Natural killer cell treated with Interleukin-12 subunit alpha and Interleukin-12 subunit beta and Interleukin-15 and Interleukin-18, amount 100 ng/mL, for 72 hours (primary cell): ENCODE data around the gene AGAP6. TPM values are rescaled to one million over a fixed set of nuclear protein-coding genes. Genes with fewer than 3 reads are reported as not detected.
A peak's percentile ranks its signal among the peaks of the same experiment; 100 is the strongest.
"Not testable (repeated sequence)": the region's sequence is repeated elsewhere in the genome, so short reads cannot be mapped to it uniquely, and the experiment has no call there.

Experiments
- ATAC-seq, 2 donors: fragments of 150-1000 bp; cut with Tn5 transposase in 1 of 2; sonication (Bioruptor Pico), chemical (Tn5 transposase) in 1 of 2; 2 replicates each; pipeline ENCODE4 v1.10.0; 2021
- DNase-seq: peaks from one replicate; pipeline ENCODE4 v3.0.0; 2022; ENCODE audit warnings: low spot score
- H3K27ac Mint-ChIP-seq, 2 donors: 1 replicate in 1 of 2; 2 replicates in 1 of 2; pipeline ENCODE4 v1.8.0; 2022; ENCODE audit warnings: mixed read lengths in 2 of 2, mild to moderate bottlenecking in 1 of 2, moderate library complexity in 1 of 2
- H3K27me3 Mint-ChIP-seq, 2 donors: 1 replicate in 1 of 2; 2 replicates in 1 of 2; pipeline ENCODE4 v1.8.0; 2022; ENCODE audit warnings: mixed read lengths in 2 of 2
- H3K36me3 Mint-ChIP-seq: one replicate; pipeline ENCODE4 v1.8.0; 2022; ENCODE audit warnings: mixed read lengths
- H3K4me1 Mint-ChIP-seq, 2 donors: 1 replicate in 1 of 2; 2 replicates in 1 of 2; pipeline ENCODE4 v1.8.0; 2022; ENCODE audit warnings: low read depth in 2 of 2, mixed read lengths in 2 of 2, mild to moderate bottlenecking in 1 of 2
- H3K4me3 Mint-ChIP-seq: one replicate; pipeline ENCODE4 v1.8.0; 2022; ENCODE audit warnings: mixed read lengths
- H3K9me3 Mint-ChIP-seq: 2 replicates; pipeline ENCODE4 v1.8.0; 2022; ENCODE audit warnings: mixed read lengths
- total RNA-seq, 2 donors: library from RNA; stranded (reverse); gene quantifications; one replicate each; pipeline ENCODE4 v1.2.3, GENCODE V29; 2022

The AGAP6 gene
- total RNA-seq: 10 to 100 TPM; 17.9 to 46.1 TPM

DNA sequence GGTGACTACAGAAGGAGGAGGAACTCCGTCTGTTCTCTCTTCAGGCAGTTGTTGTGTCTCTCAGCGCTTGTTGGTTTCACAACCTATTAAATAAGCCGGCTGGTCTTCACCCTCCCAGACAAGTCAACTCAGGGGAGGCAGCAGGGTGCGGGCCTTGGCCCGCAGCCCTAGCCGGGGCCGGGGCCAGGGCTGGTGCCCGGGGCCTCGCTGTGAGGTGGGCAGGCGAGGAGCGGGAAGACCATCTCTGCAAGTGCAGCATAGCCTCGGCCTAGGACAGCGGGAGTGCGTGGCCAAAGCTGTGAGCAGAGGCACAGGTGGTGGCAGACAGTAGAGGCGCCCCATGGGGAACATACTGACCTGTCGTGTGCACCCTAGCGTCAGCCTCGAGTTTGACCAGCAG, at the start of gene AGAP6:
AGAP6 (plus strand) TSS at position 31 of the 400 bp plus-strand sequence; CDS start at position 341, 310 bp downstream.
- H3K36me3 Mint-ChIP-seq, ATAC-seq, H3K27me3 Mint-ChIP-seq, H3K27ac Mint-ChIP-seq, H3K4me3 Mint-ChIP-seq, H3K4me1 Mint-ChIP-seq, H3K9me3 Mint-ChIP-seq, DNase-seq: not testable (repeated sequence)

DNA sequence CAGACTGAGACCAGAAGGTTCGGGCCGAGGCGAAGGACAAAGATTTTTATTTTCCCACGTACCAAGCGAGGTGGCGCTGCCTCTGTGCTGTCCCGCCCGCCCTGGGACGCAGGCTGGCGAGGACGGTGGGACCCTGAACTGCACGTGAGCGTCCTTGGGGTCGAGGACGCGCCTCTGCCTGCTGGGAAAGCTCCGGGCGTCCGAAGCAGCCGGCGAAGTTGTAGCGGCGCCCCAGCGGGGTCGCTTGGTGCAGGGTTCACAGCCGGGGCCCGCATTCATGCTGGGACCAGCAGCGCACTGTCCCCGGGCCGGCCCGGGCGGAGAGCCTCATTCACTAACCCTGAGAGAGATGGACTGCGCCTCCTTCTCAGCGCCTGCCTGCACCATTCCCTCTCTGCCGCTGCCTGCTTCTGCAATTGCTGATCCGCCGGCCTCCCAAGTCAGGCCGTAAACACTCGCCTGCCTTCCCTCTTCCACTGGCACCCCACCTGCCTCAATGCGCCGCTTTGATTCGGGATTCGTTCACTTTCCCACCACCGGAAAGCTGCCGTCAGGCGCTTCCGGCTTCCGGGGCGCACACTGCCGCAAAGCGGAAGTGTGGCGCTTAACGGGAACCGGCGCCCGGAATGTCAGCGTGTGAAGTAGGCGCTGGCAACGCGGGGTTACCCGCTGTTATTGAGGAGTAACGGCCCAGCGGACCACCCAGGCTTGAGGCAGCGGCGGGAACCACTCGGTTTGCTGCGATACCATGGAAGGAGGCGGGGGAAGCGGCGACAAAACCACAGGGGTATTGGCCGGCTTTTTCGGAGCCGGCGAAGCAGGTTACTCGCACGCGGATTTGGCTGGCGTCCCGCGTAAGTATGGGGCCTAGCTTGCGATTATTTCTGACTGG, 46.5 kb upstream of the AGAP6 start, which contains the start of the genes PARG and TIMM23B:
PARG (minus strand) TSS at position 581 of the 892 bp plus-strand sequence; CDS start at position 279, 302 bp downstream.
TIMM23B (plus strand) TSS at position 607 of the 892 bp plus-strand sequence; CDS start at position 749, 142 bp downstream.
- H3K27me3 Mint-ChIP-seq, H3K9me3 Mint-ChIP-seq: not testable (repeated sequence)
- Mint-ChIP-seq H3K36me3 (peaks cover 11% of the 10 kb centered on the region), H3K4me3 (peak within 1 kb of the TSS; percentile 98), H3K4me1 (peaks cover 20 to 26% of the 10 kb centered on the region in 2 donors), H3K27ac (peak within 1 kb of the TSS; percentile 82 to 93)
- ATAC-seq: peak; percentile 90 to 96
- peak; percentile 86 for DNase-seq

GRCh38 chr10:49942339-49942705, 45.9 kb upstream of the AGAP6 start:
- DNase-seq, H3K9me3 Mint-ChIP-seq, H3K27me3 Mint-ChIP-seq: not testable (repeated sequence)
- H3K36me3 Mint-ChIP-seq: peaks cover 11% of the 10 kb centered on the region
- H3K4me1 Mint-ChIP-seq: peaks cover 20 to 26% of the 10 kb centered on the region in 2 donors
- peak; percentile 12 to 39 for ATAC-seq
- peak overlapping the region; percentile 82 to 93 for H3K27ac Mint-ChIP-seq
- H3K4me3 Mint-ChIP-seq: peak overlapping the region; percentile 98

- H3K4me1 Mint-ChIP-seq: peaks cover 18 to 26% of the 10 kb centered on the region in 2 donors
- DNase-seq, ATAC-seq, H3K9me3 Mint-ChIP-seq, H3K27me3 Mint-ChIP-seq: not testable (repeated sequence)
- H3K27ac Mint-ChIP-seq: peak overlapping the region; percentile 0 to 10
- H3K4me3 Mint-ChIP-seq: peak overlapping the region; percentile 98
- peaks cover 11% of the 10 kb centered on the region for H3K36me3 Mint-ChIP-seq
Observed at GRCh38 chr10:49943607-49944006, 44.6 kb upstream of the AGAP6 start.

DNA sequence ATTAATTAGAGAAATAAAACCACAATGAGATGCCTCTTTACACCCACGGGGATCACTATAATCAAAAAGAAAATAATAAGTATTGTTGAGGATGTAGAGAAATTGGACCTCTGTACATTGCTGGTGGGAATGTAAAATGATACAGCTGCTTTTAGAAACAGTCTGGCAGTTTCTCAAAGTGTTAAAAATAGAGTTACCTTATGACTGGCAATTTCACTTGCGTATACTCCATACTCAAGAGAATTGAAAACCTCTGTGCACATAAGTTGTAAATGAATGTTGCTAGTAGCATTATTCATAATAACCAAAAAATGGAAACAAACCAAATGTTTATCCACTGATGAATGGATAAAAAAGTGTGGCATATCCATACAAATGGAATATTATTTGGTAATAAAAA, 40.1 kb upstream of the AGAP6 start:
- H3K4me3 Mint-ChIP-seq, H3K36me3 Mint-ChIP-seq, H3K27ac Mint-ChIP-seq, H3K27me3 Mint-ChIP-seq, H3K9me3 Mint-ChIP-seq, H3K4me1 Mint-ChIP-seq, DNase-seq: not testable (repeated sequence)
- ATAC-seq: peak in 1 of 2 donors; percentile 48

- H3K4me3 Mint-ChIP-seq, H3K36me3 Mint-ChIP-seq, H3K9me3 Mint-ChIP-seq: not testable (repeated sequence)
Observed at GRCh38 chr10:49948737-49949136, 39.5 kb upstream of the AGAP6 start.

GRCh38 chr10:49952006-49952405, 36.2 kb upstream of the AGAP6 start:
- H3K27me3 Mint-ChIP-seq, H3K9me3 Mint-ChIP-seq, H3K4me3 Mint-ChIP-seq, DNase-seq, ATAC-seq, H3K27ac Mint-ChIP-seq, H3K4me1 Mint-ChIP-seq, H3K36me3 Mint-ChIP-seq: not testable (repeated sequence)

More at GRCh38 chr10:49948737-49949136, 39.5 kb upstream of the AGAP6 start:
- H3K27me3 Mint-ChIP-seq, H3K27ac Mint-ChIP-seq, H3K4me1 Mint-ChIP-seq, DNase-seq, ATAC-seq: not testable (repeated sequence)

GRCh38 chr10:49953122-49953521, 35.1 kb upstream of the AGAP6 start:
- H3K9me3 Mint-ChIP-seq, DNase-seq, H3K27me3 Mint-ChIP-seq, H3K36me3 Mint-ChIP-seq, H3K4me1 Mint-ChIP-seq, H3K4me3 Mint-ChIP-seq, H3K27ac Mint-ChIP-seq, ATAC-seq: not testable (repeated sequence)

- not testable (repeated sequence) for H3K4me3 Mint-ChIP-seq, H3K9me3 Mint-ChIP-seq, H3K27ac Mint-ChIP-seq, ATAC-seq, H3K4me1 Mint-ChIP-seq, DNase-seq, H3K36me3 Mint-ChIP-seq, H3K27me3 Mint-ChIP-seq
Observed at GRCh38 chr10:49970331-49970857, 17.8 kb upstream of the AGAP6 start.

DNA sequence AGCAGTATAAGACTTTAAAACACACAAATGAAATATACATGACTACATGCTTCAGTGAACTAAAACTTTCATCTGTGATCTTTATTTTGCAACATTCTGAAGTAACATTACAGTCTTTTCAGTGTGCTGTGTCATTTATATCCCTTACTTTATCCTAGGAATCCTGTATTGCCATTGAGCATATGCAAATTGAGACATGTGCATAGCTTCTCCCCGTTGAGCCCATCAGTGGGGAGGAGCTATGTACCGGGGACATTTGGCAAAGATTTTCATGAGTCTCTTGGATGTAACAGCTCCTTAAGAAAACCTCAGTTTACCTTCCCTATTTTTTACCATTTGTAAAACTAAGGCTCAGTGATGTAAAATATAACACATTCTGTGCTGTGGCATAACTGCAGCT, 16.7 kb upstream of the AGAP6 start:
- not testable (repeated sequence) for ATAC-seq, H3K27me3 Mint-ChIP-seq, H3K27ac Mint-ChIP-seq, H3K4me3 Mint-ChIP-seq, H3K4me1 Mint-ChIP-seq, H3K36me3 Mint-ChIP-seq, H3K9me3 Mint-ChIP-seq, DNase-seq

- DNase-seq, H3K27ac Mint-ChIP-seq, H3K4me1 Mint-ChIP-seq, H3K4me3 Mint-ChIP-seq, ATAC-seq, H3K27me3 Mint-ChIP-seq, H3K9me3 Mint-ChIP-seq, H3K36me3 Mint-ChIP-seq: not testable (repeated sequence)
Observed at GRCh38 chr10:49972094-49972493, 16.1 kb upstream of the AGAP6 start.

DNA sequence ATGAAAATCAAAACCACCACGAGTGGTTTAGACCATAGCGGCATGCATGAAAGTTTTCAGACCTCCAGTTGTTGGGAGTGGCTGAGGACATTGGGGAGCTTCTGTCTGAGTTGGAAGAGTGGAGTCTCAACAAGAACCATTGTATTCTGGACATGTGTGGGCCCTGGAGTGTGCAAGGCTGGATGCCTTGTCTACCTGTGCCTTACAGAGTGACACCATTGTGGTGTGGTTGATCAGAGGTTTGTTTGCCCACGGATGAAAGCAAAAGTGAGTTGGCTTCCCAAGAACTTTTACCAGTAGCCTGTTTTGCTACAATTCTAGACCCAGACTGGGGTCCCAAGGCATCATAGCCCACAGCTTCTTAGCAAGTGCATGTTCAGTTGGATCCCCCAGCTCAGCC, 10.4 kb upstream of the AGAP6 start:
- H3K27ac Mint-ChIP-seq, H3K4me3 Mint-ChIP-seq, H3K36me3 Mint-ChIP-seq, H3K27me3 Mint-ChIP-seq, DNase-seq, H3K9me3 Mint-ChIP-seq, H3K4me1 Mint-ChIP-seq, ATAC-seq: not testable (repeated sequence)

- not testable (repeated sequence) for H3K4me3 Mint-ChIP-seq, H3K9me3 Mint-ChIP-seq, H3K4me1 Mint-ChIP-seq, DNase-seq, H3K27me3 Mint-ChIP-seq, H3K27ac Mint-ChIP-seq, ATAC-seq, H3K36me3 Mint-ChIP-seq
Observed at GRCh38 chr10:49987207-49987606, 999 bp upstream of the AGAP6 start.

DNA sequence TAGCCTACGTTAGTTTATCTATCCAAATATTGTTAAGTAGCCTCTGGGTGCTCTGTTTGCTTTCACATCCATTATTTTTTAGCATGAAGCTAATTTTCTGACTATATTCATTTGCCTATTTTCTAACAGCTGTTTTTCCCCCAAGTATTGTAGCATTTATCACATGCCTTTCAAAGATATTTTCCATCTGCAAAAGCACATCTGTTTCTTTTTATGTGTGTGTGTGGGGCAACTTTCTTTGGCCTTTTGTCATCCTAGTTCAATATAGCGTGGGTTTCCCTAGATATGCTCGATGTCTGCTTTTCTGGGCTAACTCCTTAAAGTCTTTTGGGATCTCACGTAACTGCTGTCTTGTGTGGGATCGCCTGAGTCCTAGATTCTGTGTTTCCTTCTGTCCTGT, 7.1 kb downstream of the AGAP6 start:
- H3K27ac Mint-ChIP-seq, H3K36me3 Mint-ChIP-seq, H3K9me3 Mint-ChIP-seq, DNase-seq, H3K27me3 Mint-ChIP-seq, H3K4me3 Mint-ChIP-seq, ATAC-seq, H3K4me1 Mint-ChIP-seq: not testable (repeated sequence)
